Adipocyte (in vitro differentiated cells): ENCODE measurements around the gene GRM7.

Experiments used
- DNase-seq: peaks from one replicate; pipeline ENCODE4 v3.0.0-alpha.2; 2015; ENCODE audit warnings: low read depth
- H3K27me3 ChIP-seq: replicated peaks from 2 replicates; pipeline ENCODE4 v1.7.0; 2013; ENCODE audit warnings: mild to moderate bottlenecking, low read length, moderate library complexity; ENCODE audit not compliant: control insufficient read depth, insufficient read depth
- H3K36me3 ChIP-seq: 2 replicates; pipeline ENCODE4 v1.7.0; 2013; ENCODE audit warnings: low read length, mild to moderate bottlenecking, moderate library complexity; ENCODE audit not compliant: control insufficient read depth, insufficient read depth, severe bottlenecking
- H3K4me1 ChIP-seq: 2 replicates; pipeline ENCODE4 v1.7.0; 2013; ENCODE audit warnings: mild to moderate bottlenecking, low read length, moderate library complexity; ENCODE audit not compliant: control insufficient read depth, insufficient read depth
- H3K4me3 ChIP-seq: 2 replicates; pipeline ENCODE4 v1.7.0; 2013; ENCODE audit warnings: mild to moderate bottlenecking, low read length, moderate library complexity
- H3K9ac ChIP-seq: 2 replicates; pipeline ENCODE4 v1.7.0; 2013; ENCODE audit warnings: mild to moderate bottlenecking, low read length, moderate library complexity
- H3K9me3 ChIP-seq: 2 replicates; pipeline ENCODE4 v1.7.0; 2013; ENCODE audit warnings: mild to moderate bottlenecking, low read length, moderate library complexity; ENCODE audit not compliant: control insufficient read depth

GRM7 gene

DNA sequence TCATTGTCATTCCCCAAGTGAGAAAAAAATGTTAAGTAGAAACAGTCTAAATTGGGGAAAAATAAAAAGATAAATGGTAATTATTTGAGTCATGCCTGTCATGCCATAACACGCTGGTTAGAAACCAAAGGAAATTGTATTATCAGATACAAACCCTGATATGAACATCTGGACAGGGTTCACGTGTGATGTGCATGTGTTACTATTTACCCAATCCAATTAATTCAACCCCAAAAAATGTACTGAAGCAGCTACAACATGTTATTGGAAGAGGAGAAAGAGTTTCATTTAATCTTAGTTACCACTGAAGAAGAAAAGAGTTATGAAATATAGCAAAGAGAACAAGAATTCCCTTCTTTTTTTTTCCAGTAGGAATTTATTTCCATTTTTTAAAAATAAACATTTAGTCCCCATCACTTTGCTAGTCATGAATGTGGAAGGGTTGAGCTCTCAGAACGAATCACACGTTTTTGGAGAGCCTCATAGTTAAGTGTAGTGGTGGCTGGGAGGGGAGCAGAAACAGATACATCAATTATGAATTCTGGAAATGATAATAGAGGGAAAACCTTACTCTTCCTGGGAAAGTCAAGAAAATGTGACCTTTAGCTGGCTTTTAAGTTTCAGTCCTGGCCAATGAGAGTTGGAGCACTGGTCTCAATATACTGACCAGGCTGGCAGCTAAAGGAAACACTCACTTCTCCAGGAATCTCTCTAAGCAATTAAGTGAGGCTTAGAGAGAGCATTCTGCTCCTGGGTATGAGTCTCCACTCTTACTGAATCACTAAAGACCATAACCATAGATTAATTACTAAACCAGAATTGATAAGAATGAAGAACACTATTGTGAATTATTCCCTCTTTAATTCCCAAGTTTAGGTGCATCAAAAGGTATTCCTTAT lies 796.5 kb downstream of the GRM7 start:
- no peaks in the 10 kb centered on the region for H3K9me3 ChIP-seq
- no peak for DNase-seq
- H3K27me3 ChIP-seq: no peaks in the 10 kb centered on the region
- peak overlapping the region; percentile 72 for H3K9ac ChIP-seq
- H3K4me3 ChIP-seq: peak overlapping the region; percentile 50
- peaks cover 33% of the 10 kb centered on the region for H3K4me1 ChIP-seq
- H3K36me3 ChIP-seq: no peaks in the 10 kb centered on the region

GRCh38 chr3:7658294-7658693 lies 797.4 kb downstream of the GRM7 start:
- H3K36me3 ChIP-seq: no peaks in the 10 kb centered on the region
- H3K9me3 ChIP-seq: no peaks in the 10 kb centered on the region
- peak overlapping the region; percentile 50 for H3K4me3 ChIP-seq
- no peak for DNase-seq
- no peaks in the 10 kb centered on the region for H3K27me3 ChIP-seq
- H3K9ac ChIP-seq: peak overlapping the region; percentile 72
- H3K4me1 ChIP-seq: peaks cover 33% of the 10 kb centered on the region

- no peaks in the 10 kb centered on the region for H3K27me3 ChIP-seq
- no peak overlapping the region for H3K4me3 ChIP-seq
- H3K4me1 ChIP-seq: peaks cover 33% of the 10 kb centered on the region
- H3K36me3 ChIP-seq: no peaks in the 10 kb centered on the region
- H3K9me3 ChIP-seq: no peaks in the 10 kb centered on the region
- DNase-seq: no peak
- H3K9ac ChIP-seq: peak overlapping the region; percentile 72
These were observed 798.2 kb downstream of the GRM7 start for GRCh38 chr3:7659079-7659478.

GRCh38 chr3:7663771-7664170 lies 802.9 kb downstream of the GRM7 start:
- no peaks in the 10 kb centered on the region for H3K36me3 ChIP-seq
- peaks cover 9% of the 10 kb centered on the region for H3K4me1 ChIP-seq
- no peak overlapping the region for H3K4me3 ChIP-seq
- no peaks in the 10 kb centered on the region for H3K9me3 ChIP-seq
- no peak for DNase-seq
- H3K9ac ChIP-seq: no peak overlapping the region
- no peaks in the 10 kb centered on the region for H3K27me3 ChIP-seq

- no peak overlapping the region for H3K9ac ChIP-seq
- H3K4me1 ChIP-seq: peaks cover 13% of the 10 kb centered on the region
- H3K27me3 ChIP-seq: no peaks in the 10 kb centered on the region
- DNase-seq: no peak
- no peaks in the 10 kb centered on the region for H3K9me3 ChIP-seq
- no peaks in the 10 kb centered on the region for H3K36me3 ChIP-seq
- H3K4me3 ChIP-seq: no peak overlapping the region
These were observed 806.9 kb downstream of the GRM7 start for GRCh38 chr3:7667774-7668173.

- Histone ChIP-seq H3K36me3 (no peaks in the 10 kb centered on the region), H3K4me3 (no peak overlapping the region), H3K4me1 (peaks cover 13% of the 10 kb centered on the region), H3K9me3 (no peaks in the 10 kb centered on the region), H3K9ac (no peak overlapping the region), H3K27me3 (no peaks in the 10 kb centered on the region)
- DNase-seq: no peak
These were observed 808.7 kb downstream of the GRM7 start for GRCh38 chr3:7669641-7670040.

GRCh38 chr3:7678521-7678920 lies 817.6 kb downstream of the GRM7 start:
- no peak overlapping the region for H3K4me3 ChIP-seq
- no peak overlapping the region for H3K9ac ChIP-seq
- DNase-seq: no peak
- H3K27me3 ChIP-seq: no peaks in the 10 kb centered on the region
- no peaks in the 10 kb centered on the region for H3K9me3 ChIP-seq
- no peaks in the 10 kb centered on the region for H3K36me3 ChIP-seq
- H3K4me1 ChIP-seq: peaks cover 13% of the 10 kb centered on the region

DNA sequence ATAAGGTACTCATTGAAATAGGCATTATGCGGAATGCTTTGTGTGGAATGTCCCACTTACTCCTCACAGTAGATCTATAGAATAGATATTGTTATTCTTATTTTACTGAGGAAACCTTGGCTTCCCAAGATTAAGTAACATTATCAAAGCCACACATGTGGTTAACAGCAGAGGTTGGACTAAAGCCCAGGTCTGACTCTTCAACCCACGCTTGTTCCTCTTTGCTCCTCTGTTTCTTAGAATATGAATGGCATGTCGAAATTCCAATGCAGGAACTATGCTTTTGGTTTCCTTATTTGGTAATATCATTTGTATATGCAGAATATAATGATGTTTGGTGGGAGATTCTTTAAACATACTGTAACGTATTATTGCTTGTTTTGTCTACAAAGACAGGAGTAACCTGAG lies 821.9 kb downstream of the GRM7 start:
- DNase-seq: peak; percentile 16
- H3K9ac ChIP-seq: peak overlapping the region; percentile 38

DNA sequence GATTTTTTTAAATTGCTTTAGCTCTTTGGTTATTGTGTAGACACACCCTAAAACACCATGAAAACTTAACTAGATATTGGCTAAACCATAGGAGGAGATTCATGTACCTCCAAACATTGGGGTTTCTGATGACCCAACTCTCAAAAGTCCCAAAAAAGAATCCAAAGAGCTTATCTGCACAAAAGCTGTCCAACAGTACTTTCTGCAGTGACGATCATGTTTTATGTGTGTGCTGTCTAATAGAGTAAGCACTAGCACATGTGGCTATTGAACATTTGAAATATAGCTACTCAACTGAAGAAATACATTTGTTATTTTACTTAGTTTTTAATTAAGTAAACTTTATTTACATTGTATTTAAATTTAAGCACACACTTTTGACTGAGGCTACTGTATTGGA lies 822.5 kb downstream of the GRM7 start:
- Histone ChIP-seq H3K4me1 (peaks cover 17% of the 10 kb centered on the region), H3K9me3 (peaks cover 5% of the 10 kb centered on the region), H3K4me3 (peak overlapping the region; percentile 39), H3K27me3 (no peaks in the 10 kb centered on the region), H3K9ac (peak overlapping the region; percentile 38), H3K36me3 (no peaks in the 10 kb centered on the region)
- no peak for DNase-seq

More for the DNA sequence above, 821.9 kb downstream of the GRM7 start:
- peaks cover 5% of the 10 kb centered on the region for H3K9me3 ChIP-seq
- H3K27me3 ChIP-seq: no peaks in the 10 kb centered on the region
- peak overlapping the region; percentile 39 for H3K4me3 ChIP-seq
- peaks cover 17% of the 10 kb centered on the region for H3K4me1 ChIP-seq
- no peaks in the 10 kb centered on the region for H3K36me3 ChIP-seq

DNA sequence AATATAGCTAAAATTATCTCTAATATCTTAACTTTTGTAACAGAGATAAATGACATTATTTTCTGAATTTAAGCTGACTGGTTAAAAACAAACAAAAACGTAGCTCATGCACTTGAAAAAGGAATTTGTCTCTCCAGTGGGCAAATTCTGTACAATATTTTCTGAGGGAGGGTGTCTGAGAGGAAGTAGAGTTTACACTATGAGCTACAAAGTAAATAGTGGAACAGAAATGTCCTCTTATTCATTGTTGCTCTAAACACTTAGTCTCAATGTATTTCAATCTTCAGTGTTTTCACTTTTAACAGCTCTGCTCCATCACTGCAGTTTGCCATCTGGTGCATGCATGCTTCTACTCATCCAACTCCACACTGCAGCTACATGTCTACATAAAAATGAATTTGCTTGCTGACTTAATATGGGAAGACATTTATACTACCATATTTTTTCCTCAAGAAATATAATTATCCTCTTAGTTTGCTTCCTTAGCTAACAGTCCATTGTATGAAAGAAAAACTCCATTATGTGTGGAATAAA lies 823.3 kb downstream of the GRM7 start:
- Histone ChIP-seq H3K36me3 (no peaks in the 10 kb centered on the region), H3K4me1 (peaks cover 17% of the 10 kb centered on the region), H3K9ac (no peak overlapping the region), H3K9me3 (peaks cover 5% of the 10 kb centered on the region), H3K4me3 (no peak overlapping the region), H3K27me3 (no peaks in the 10 kb centered on the region)
- no peak for DNase-seq

- Histone ChIP-seq H3K4me1 (peaks cover 14% of the 10 kb centered on the region), H3K4me3 (no peak overlapping the region), H3K36me3 (no peaks in the 10 kb centered on the region), H3K9me3 (peaks cover 5% of the 10 kb centered on the region), H3K27me3 (no peaks in the 10 kb centered on the region), H3K9ac (no peak overlapping the region)
- no peak for DNase-seq
These were observed 826.7 kb downstream of the GRM7 start for GRCh38 chr3:7687428-7688147.
